Endothelial cell of umbilical vein (primary cell): ENCODE measurements around the gene MAPK11. TPM values are rescaled to one million over a fixed set of nuclear protein-coding genes. Genes with fewer than 3 reads are reported as not detected.

Source experiments
- BruUV-seq: library from RNA; stranded (reverse); fragments of 400-500 nt; replicated peaks from 2 replicates; lab custom pipeline; 2021; lab: Mats Ljungman, UMichigan
- CTCF ChIA-PET: fragments of 300-600, 350-600 bp; sonication (Branson Sonifier 250); formaldehyde crosslinking; loops from one replicate; lab custom pipeline; 2021; ENCODE audit warnings: antibody characterized with exemption, inconsistent platforms; lab: Charles Lee
- POLR2A ChIA-PET: fragments of 300-600, 350-600 bp; sonication (Branson Sonifier 250); formaldehyde crosslinking; loops from one replicate; lab custom pipeline; 2021; ENCODE audit warnings: antibody characterized with exemption, inconsistent platforms; lab: Charles Lee
- DNase-seq: peaks from one replicate; pipeline ENCODE4 v3.0.0-alpha.2; 2011; ENCODE audit warnings: low read depth, low spot score
- FAIRE-seq: peaks from 2 replicates; lab custom pipeline; 2011; peaks lifted over from hg19 to GRCh38; lab: Jason Lieb, UNC
- H2AFZ ChIP-seq: 2 replicates; pipeline ENCODE4 v1.6.0; 2012; ENCODE audit warnings: low read depth, low read length, control low read depth, inconsistent platforms
- H3K27ac ChIP-seq: 2 replicates; pipeline ENCODE4 v1.5.1; 2011; ENCODE audit warnings: low read depth, mild to moderate bottlenecking, control low read depth, low read length, moderate library complexity; ENCODE audit not compliant: insufficient read depth
- H3K27me3 ChIP-seq, 2 experiments: 2 replicates each; pipeline versions ENCODE4 v1.6.0 to v1.6.1; 2011; ENCODE audit warnings: low read length in 2 of 2, mixed read lengths in 1 of 2; ENCODE audit not compliant: control insufficient read depth in 2 of 2, insufficient read depth in 2 of 2
- H3K36me3 ChIP-seq, 2 experiments: 2 replicates in 1 of 2; 3 replicates in 1 of 2; pipeline ENCODE4 v1.5.1; 2011; ENCODE audit warnings: low read length in 2 of 2, mild to moderate bottlenecking in 1 of 2, moderate library complexity in 1 of 2; ENCODE audit not compliant: control insufficient read depth in 2 of 2, insufficient read depth in 2 of 2; ENCODE audit errors: extremely low read depth in 1 of 2
- H3K4me1 ChIP-seq: 3 replicates; pipeline ENCODE4 v1.5.1; 2011; ENCODE audit warnings: mild to moderate bottlenecking, low read length; ENCODE audit not compliant: control insufficient read depth, insufficient read depth; ENCODE audit errors: extremely low read depth
- H3K4me2 ChIP-seq: 2 replicates; pipeline ENCODE4 v1.6.1; 2011; ENCODE audit warnings: low read length, control low read depth, mixed read lengths; ENCODE audit not compliant: insufficient read depth
- H3K4me3 ChIP-seq, 3 experiments: fragments of 200-600 bp in 1 of 3; sonication (generic), shearing (Covaris generic) in 1 of 3; replicated peaks in 1 of 3; 2 replicates each; pipeline ENCODE4 v1.5.1; 2011 to 2016; ENCODE audit warnings: control low read depth in 3 of 3, low read length in 3 of 3, mild to moderate bottlenecking in 2 of 3, inconsistent platforms in 1 of 3, low read depth in 1 of 3, moderate library complexity in 1 of 3; ENCODE audit not compliant: insufficient read depth in 1 of 3
- H3K79me2 ChIP-seq: 2 replicates; pipeline ENCODE4 v1.6.0; 2012; ENCODE audit warnings: low read length, inconsistent platforms; ENCODE audit not compliant: control insufficient read depth, insufficient read depth
- H3K9ac ChIP-seq: replicated peaks from 2 replicates; pipeline ENCODE3; 2011; ENCODE audit warnings: low read length, control low read depth; ENCODE audit not compliant: insufficient read depth; ENCODE audit errors: extremely low read depth
- H3K9me1 ChIP-seq: replicated peaks from 3 replicates; pipeline ENCODE4 v1.6.0; 2011; ENCODE audit warnings: mild to moderate bottlenecking, low read length; ENCODE audit not compliant: control insufficient read depth, insufficient read depth; ENCODE audit errors: extremely low read depth
- H3K9me3 ChIP-seq: replicated peaks from 2 replicates; pipeline ENCODE4 v1.5.1; 2012; ENCODE audit warnings: low read length, inconsistent platforms; ENCODE audit not compliant: control insufficient read depth, insufficient read depth
- H4K20me1 ChIP-seq: replicated peaks from 2 replicates; pipeline ENCODE3; 2011; ENCODE audit warnings: mild to moderate bottlenecking, low read length; ENCODE audit not compliant: control insufficient read depth, insufficient read depth; ENCODE audit errors: extremely low read depth
- EZH2 ChIP-seq: IDR thresholded peaks from 2 replicates; pipeline ENCODE4 v1.6.1; 2012; ENCODE audit warnings: borderline replicate concordance, low read depth, mild to moderate bottlenecking, moderate library complexity, low read length, inconsistent platforms; ENCODE audit not compliant: severe bottlenecking
- FOS ChIP-seq: IDR thresholded peaks from 2 replicates; pipeline ENCODE4 v1.6.1; 2011; ENCODE audit warnings: mild to moderate bottlenecking, low read length, moderate library complexity, borderline replicate concordance; ENCODE audit not compliant: insufficient read depth
- GATA2 ChIP-seq: IDR thresholded peaks from 2 replicates; pipeline ENCODE4 v1.7.0; 2011; ENCODE audit warnings: low read depth, mild to moderate bottlenecking, moderate library complexity, mixed read lengths, low read length; ENCODE audit not compliant: insufficient read length, insufficient read depth
- JUN ChIP-seq: IDR thresholded peaks from 2 replicates; pipeline ENCODE4 v1.6.1; 2011; ENCODE audit warnings: borderline replicate concordance, low read depth; ENCODE audit not compliant: insufficient read length, insufficient read depth
- MYC ChIP-seq: IDR thresholded peaks from one replicate; pipeline ENCODE4 v1.6.1; 2011; ENCODE audit warnings: mild to moderate bottlenecking, low read depth, low read length
- POLR2A ChIP-seq: IDR thresholded peaks from 2 replicates; pipeline ENCODE4 v1.6.1; 2012; ENCODE audit warnings: low read depth, mild to moderate bottlenecking, control low read depth, low read length
- POLR2AphosphoS5 ChIP-seq: IDR thresholded peaks from 2 replicates; pipeline ENCODE4 v1.6.1; 2012; ENCODE audit warnings: low read depth, mild to moderate bottlenecking, control low read depth, low read length, moderate library complexity; ENCODE audit not compliant: insufficient read depth
- dilution Hi-C: fragments of 300-500 bp; cut with MboI; formaldehyde crosslinking; loops from one replicate; pipeline ENCODE4 v1.15.0; 2019; ENCODE audit warnings: low sequenced_read_pairs; ENCODE audit not compliant: extremely low pct_ligation_motif_present
- intact Hi-C: fragments of 100-400 bp; cut with micrococcal nuclease; formaldehyde crosslinking; loops from one replicate; pipeline ENCODE4 v1.10.0; 2022
- polyA plus RNA-seq, 4 experiments: library from polyadenylated mRNA; depleted of rRNA in 3 of 4; stranded (reverse) in 3 of 4; unstranded in 1 of 4; fragments of >200 nt; gene quantifications; 2 replicates each; pipeline versions ENCODE4 v1.2.1 to v1.2.3, GENCODE V29; 2011 to 2012; ENCODE audit warnings: missing spikeins in 1 of 4
- total RNA-seq: library from RNA; stranded (reverse); gene quantifications from 2 replicates; pipeline ENCODE4 v1.2.3, GENCODE V29; 2021
- TF ChIP-seq, protein P1 (sequence below): IDR thresholded peaks from 2 replicates; pipeline ENCODE4 v1.6.1; 2011; ENCODE audit not compliant: insufficient read depth, insufficient read length
- TF ChIP-seq, protein P2 (sequence below), 2 donors: IDR thresholded peaks; 1 replicate in 1 of 2; 2 replicates in 1 of 2; pipeline ENCODE4 v1.5.1; 2011; ENCODE audit warnings: low read length in 2 of 2, mild to moderate bottlenecking in 2 of 2, moderate library complexity in 2 of 2, control low read depth in 1 of 2, inconsistent platforms in 1 of 2, low read depth in 1 of 2; ENCODE audit not compliant: insufficient read depth in 1 of 2; ENCODE audit errors: extremely low read depth in 1 of 2

The MAPK11 gene
- total and polyA plus RNA-seq, 2 donors (not counting 3 experiments of a cell fraction or from before 2014, with no cell fraction given): 22.8 to 26.3 TPM

DNA sequence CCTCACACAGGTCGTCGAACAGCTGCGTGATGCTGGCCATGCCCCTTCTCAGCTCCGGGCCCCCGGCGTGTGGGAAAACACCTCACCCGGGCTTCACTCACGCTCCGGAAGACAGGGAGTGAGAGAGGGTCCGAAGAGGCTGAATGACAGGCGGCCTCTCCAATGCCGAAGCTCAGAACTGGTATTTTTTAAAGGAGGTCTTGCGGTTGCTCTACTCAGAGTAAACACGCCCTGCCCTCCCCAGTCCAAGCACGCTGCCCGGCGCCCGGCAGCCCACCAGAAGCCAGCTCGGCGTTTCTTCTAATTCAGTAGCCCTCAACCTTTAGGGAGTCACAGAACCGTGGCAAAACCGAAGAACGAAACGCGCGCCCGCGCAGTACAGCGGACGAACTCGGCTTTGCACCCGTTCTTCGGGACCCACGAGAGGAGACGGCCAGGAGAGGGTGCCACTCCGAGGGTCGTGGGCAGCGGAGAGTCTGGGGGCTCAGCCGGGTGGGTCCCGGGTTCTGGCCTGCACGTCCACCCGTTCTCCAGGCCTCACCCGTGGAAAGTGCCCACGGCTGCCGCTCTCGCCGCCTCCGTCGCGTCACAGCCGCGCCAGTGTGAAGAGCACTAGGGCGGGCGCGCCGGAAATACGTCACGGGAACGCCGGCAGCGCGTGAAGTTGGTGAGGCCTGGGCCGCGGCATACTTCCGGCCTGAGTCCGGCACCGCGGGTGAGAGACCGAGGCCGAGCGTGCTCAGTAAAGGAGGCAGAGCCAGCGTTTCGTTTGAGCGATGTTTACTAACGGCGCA lies 25.6 kb downstream of the MAPK11 start, which contains the start of gene TUBGCP6:
TSS of gene TUBGCP6 (minus strand) at position 604 of the 794 bp plus-strand sequence. CDS start at position 40, 564 bp downstream.
- peaks cover 0 to 11% of the 10 kb centered on the region in 2 experiments for H3K36me3 ChIP-seq
- peaks cover 43% of the 10 kb centered on the region for H3K79me2 ChIP-seq
- H3K9me3 ChIP-seq: no peaks in the 10 kb centered on the region
- H3K9me1 ChIP-seq: no peaks in the 10 kb centered on the region
- H4K20me1 ChIP-seq: no peaks in the 10 kb centered on the region
- dilution Hi-C loops (no loop called here), intact Hi-C loops (no loop called here)
- peak within 1 kb of the TSS; percentile 91 for H3K9ac ChIP-seq
- H3K27ac ChIP-seq: peak within 1 kb of the TSS; percentile 73
- peak within 1 kb of the TSS; percentile 94 for H3K4me2 ChIP-seq
- no TSS peak for BruUV-seq
- POLR2A ChIA-PET: no interaction called here
- FAIRE-seq (peak; percentile 84), DNase-seq (peak; percentile 88)
- peak within 1 kb of the TSS; percentile 90 for H2AFZ ChIP-seq
- peak; percentile 58 for TF ChIP-seq MYC
- no peak for TF ChIP-seq GATA2
- TF ChIP-seq, protein P1, sequence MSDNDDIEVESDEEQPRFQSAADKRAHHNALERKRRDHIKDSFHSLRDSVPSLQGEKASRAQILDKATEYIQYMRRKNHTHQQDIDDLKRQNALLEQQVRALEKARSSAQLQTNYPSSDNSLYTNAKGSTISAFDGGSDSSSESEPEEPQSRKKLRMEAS: peak; percentile 55
- peak; percentile 94 for TF ChIP-seq POLR2AphosphoS5
- TF ChIP-seq FOS: no peak
- TF ChIP-seq, protein P2, sequence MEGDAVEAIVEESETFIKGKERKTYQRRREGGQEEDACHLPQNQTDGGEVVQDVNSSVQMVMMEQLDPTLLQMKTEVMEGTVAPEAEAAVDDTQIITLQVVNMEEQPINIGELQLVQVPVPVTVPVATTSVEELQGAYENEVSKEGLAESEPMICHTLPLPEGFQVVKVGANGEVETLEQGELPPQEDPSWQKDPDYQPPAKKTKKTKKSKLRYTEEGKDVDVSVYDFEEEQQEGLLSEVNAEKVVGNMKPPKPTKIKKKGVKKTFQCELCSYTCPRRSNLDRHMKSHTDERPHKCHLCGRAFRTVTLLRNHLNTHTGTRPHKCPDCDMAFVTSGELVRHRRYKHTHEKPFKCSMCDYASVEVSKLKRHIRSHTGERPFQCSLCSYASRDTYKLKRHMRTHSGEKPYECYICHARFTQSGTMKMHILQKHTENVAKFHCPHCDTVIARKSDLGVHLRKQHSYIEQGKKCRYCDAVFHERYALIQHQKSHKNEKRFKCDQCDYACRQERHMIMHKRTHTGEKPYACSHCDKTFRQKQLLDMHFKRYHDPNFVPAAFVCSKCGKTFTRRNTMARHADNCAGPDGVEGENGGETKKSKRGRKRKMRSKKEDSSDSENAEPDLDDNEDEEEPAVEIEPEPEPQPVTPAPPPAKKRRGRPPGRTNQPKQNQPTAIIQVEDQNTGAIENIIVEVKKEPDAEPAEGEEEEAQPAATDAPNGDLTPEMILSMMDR (IDR thresholded peaks at IDR 0.05; ENCODE audit: extremely low read depth in 1 of 2, insufficient read depth in 1 of 2, low read depth in 1 of 2, low read length in 2 of 2): no peak
- TF ChIP-seq POLR2A: peak; percentile 83
- TF ChIP-seq EZH2: no peak
- no peak for TF ChIP-seq JUN
- H3K27me3 ChIP-seq: no peaks in the 10 kb centered on the region
- CTCF ChIA-PET: interaction anchor here (0.9 to 1.4 kb wide), 3 partner anchors 23 to 281 kb away, joined by 4 to 5 read pairs (median 4); partner anchors contain the start of gene SCO2
- peaks cover 26% of the 10 kb centered on the region for H3K4me1 ChIP-seq
- H3K4me3 ChIP-seq: peak within 1 kb of the TSS; percentile 55 to 98 (median 90)
